ENCODE results near the gene SLC47A1. TPM values are rescaled to one million over a fixed set of nuclear protein-coding genes. Genes with fewer than 3 reads are reported as not detected.
"Not testable (repeated sequence)": the region's sequence is repeated elsewhere in the genome, so short reads cannot be mapped to it uniquely, and the experiment has no call there.

The SLC47A1 gene
- total RNA-seq, 1 donor from 2014 or later: 0.64 TPM

GRCh38 chr17:19494961-19495806 lies 38.5 kb upstream of the SLC47A1 start:
- Histone ChIP-seq H3K4me1 (no peaks in the 10 kb centered on the region), H3K27ac (no peak overlapping the region), H3K36me3 (no peaks in the 10 kb centered on the region), H3K4me3 (no peak overlapping the region), H3K9me3 (no peaks in the 10 kb centered on the region), H3K27me3 (no peaks in the 10 kb centered on the region)
- no peak for DNase-seq (ENCODE audit: low spot score in 2 of 2)
- no peak for TF ChIP-seq CTCF (IDR thresholded peaks at IDR 0.05)
- intact Hi-C loops (cut with DNase I): no loop called here

- H3K27me3 ChIP-seq: no peaks in the 10 kb centered on the region
- no peak for TF ChIP-seq CTCF (IDR thresholded peaks at IDR 0.05)
- intact Hi-C loops (cut with DNase I): no loop called here
- no peaks in the 10 kb centered on the region for H3K4me1 ChIP-seq
- no peak for DNase-seq (ENCODE audit: low spot score in 2 of 2)
- H3K36me3 ChIP-seq: no peaks in the 10 kb centered on the region
- H3K27ac ChIP-seq: no peak overlapping the region
- H3K4me3 ChIP-seq: no peak overlapping the region
- no peaks in the 10 kb centered on the region for H3K9me3 ChIP-seq
Observed at GRCh38 chr17:19495828-19496528, 37.7 kb upstream of the SLC47A1 start.

- H3K27me3 ChIP-seq: no peaks in the 10 kb centered on the region
- DNase-seq (ENCODE audit: low spot score in 2 of 2): no peak
- H3K27ac ChIP-seq: no peak overlapping the region
- H3K9me3 ChIP-seq: no peaks in the 10 kb centered on the region
- intact Hi-C loops (cut with DNase I): no loop called here
- H3K4me3 ChIP-seq: no peak overlapping the region
- no peaks in the 10 kb centered on the region for H3K36me3 ChIP-seq
- no peak for TF ChIP-seq CTCF (IDR thresholded peaks at IDR 0.05)
- no peaks in the 10 kb centered on the region for H3K4me1 ChIP-seq
Observed at GRCh38 chr17:19497624-19498023, 36.0 kb upstream of the SLC47A1 start.

- no peak for TF ChIP-seq CTCF (IDR thresholded peaks at IDR 0.05)
- Histone ChIP-seq H3K27ac (no peak overlapping the region), H3K4me1 (no peaks in the 10 kb centered on the region), H3K36me3 (no peaks in the 10 kb centered on the region), H3K27me3 (no peaks in the 10 kb centered on the region), H3K9me3 (no peaks in the 10 kb centered on the region), H3K4me3 (no peak overlapping the region)
- DNase-seq (ENCODE audit: low spot score in 2 of 2): no peak
- intact Hi-C loops (cut with DNase I): no loop called here
Observed at GRCh38 chr17:19501219-19501618, 32.4 kb upstream of the SLC47A1 start.

- no peak for DNase-seq (ENCODE audit: low spot score in 2 of 2)
- Histone ChIP-seq H3K4me1 (no peaks in the 10 kb centered on the region), H3K27ac (no peak overlapping the region), H3K9me3 (no peaks in the 10 kb centered on the region), H3K27me3 (no peaks in the 10 kb centered on the region), H3K4me3 (no peak overlapping the region), H3K36me3 (no peaks in the 10 kb centered on the region)
- intact Hi-C loops (cut with DNase I): no loop called here
- TF ChIP-seq CTCF (IDR thresholded peaks at IDR 0.05): no peak
Observed at GRCh38 chr17:19502517-19502916, 31.1 kb upstream of the SLC47A1 start.

- H3K36me3 ChIP-seq; H3K27ac ChIP-seq; H3K4me1 ChIP-seq; H3K9me3 ChIP-seq; H3K27me3 ChIP-seq; intact Hi-C loops (cut with DNase I); H3K4me3 ChIP-seq; DNase-seq (ENCODE audit: low spot score in 2 of 2): not testable (repeated sequence)
Observed at GRCh38 chr17:19505561-19505960, 28.1 kb upstream of the SLC47A1 start.

All from ascending aorta (tissue), 2 donors.